SK-N-MC (cell line): ENCODE data around the gene SMYD4.

Experiments used
- EZH2 ChIP-seq: fragments of 200-600 bp; sonication (generic); IDR thresholded peaks from one replicate; pipeline ENCODE4 v1.6.1; 2017; ENCODE audit warnings: antibody characterized with exemption
- POLR2AphosphoS5 ChIP-seq: IDR thresholded peaks from 2 replicates; pipeline ENCODE4 v1.6.1; 2012; ENCODE audit warnings: mild to moderate bottlenecking, low read depth, low read length, borderline replicate concordance

GRCh38 chr17:1873418-1873817 lies 43.7 kb upstream of the SMYD4 start:
- TF ChIP-seq POLR2AphosphoS5 = no peak
- no peak for TF ChIP-seq EZH2
